Lower lobe of right lung (tissue), 2 donors: ENCODE data around the gene UROC1. TPM values are rescaled to one million over a fixed set of nuclear protein-coding genes. Genes with fewer than 3 reads are reported as not detected.
A peak's percentile ranks its signal among the peaks of the same experiment; 100 is the strongest.

ENCODE experiments used
- ATAC-seq, 2 donors: fragments of 200-7000 bp; cut with Tn5 transposase; one replicate each; pipeline ENCODE4 v1.9.1; 2020 to 2022; ENCODE audit warnings: mild to moderate bottlenecking in 2 of 2, moderate library complexity in 2 of 2
- DNase-seq: peaks from one replicate; pipeline ENCODE4 v3.0.0-alpha.2; 2020
- H3K27ac ChIP-seq: fragments of 200-600 bp; one replicate; pipeline ENCODE4 v1.8.0; 2022
- H3K27me3 ChIP-seq: fragments of 200-600 bp; one replicate; pipeline ENCODE4 v1.8.0; 2022; ENCODE audit warnings: low read depth
- H3K36me3 ChIP-seq: fragments of 200-600 bp; one replicate; pipeline ENCODE4 v1.8.0; 2022; ENCODE audit warnings: mild to moderate bottlenecking
- H3K4me1 ChIP-seq: fragments of 200-600 bp; one replicate; pipeline ENCODE4 v1.8.0; 2022
- H3K4me3 ChIP-seq: fragments of 200-600 bp; one replicate; pipeline ENCODE4 v1.8.0; 2022; ENCODE audit warnings: mild to moderate bottlenecking
- H3K9me3 ChIP-seq: fragments of 200-600 bp; one replicate; pipeline ENCODE4 v1.8.0; 2022
- CTCF ChIP-seq: fragments of 200-600 bp; IDR thresholded peaks from one replicate; pipeline ENCODE4 v1.8.0; 2022; ENCODE audit warnings: antibody characterized with exemption, mild to moderate bottlenecking
- intact Hi-C: fragments of 100-400 bp; cut with DNase I; formaldehyde crosslinking; loops from one replicate; pipeline ENCODE4 v1.11.0; 2022
- total RNA-seq: library from RNA; stranded (reverse); fragmentation: NEBNext Ultra II Directional; extraction: Animal tissue kit (Norgen Biotek cat#: 25700); gene quantifications from one replicate; pipeline ENCODE4 v1.2.1, GENCODE V29; 2021
- donor health status: DM: no; HTN: yes; CAD: no; lungs with severe emphysema.

UROC1 gene
- total RNA-seq, 1 donor from 2014 or later: not detected

GRCh38 chr3:126450744-126451143 lies 66.8 kb downstream of the UROC1 start:
- H3K4me1 ChIP-seq: no peaks in the 10 kb centered on the region
- ATAC-seq: peak in 1 of 2 donors; percentile 23
- H3K36me3 ChIP-seq: peaks cover 78% of the 10 kb centered on the region
- no peak for TF ChIP-seq CTCF
- H3K27me3 ChIP-seq: no peaks in the 10 kb centered on the region
- no peak overlapping the region for H3K27ac ChIP-seq
- intact Hi-C loops: no loop called here
- DNase-seq: no peak
- H3K4me3 ChIP-seq: no peak overlapping the region
- no peaks in the 10 kb centered on the region for H3K9me3 ChIP-seq

DNA sequence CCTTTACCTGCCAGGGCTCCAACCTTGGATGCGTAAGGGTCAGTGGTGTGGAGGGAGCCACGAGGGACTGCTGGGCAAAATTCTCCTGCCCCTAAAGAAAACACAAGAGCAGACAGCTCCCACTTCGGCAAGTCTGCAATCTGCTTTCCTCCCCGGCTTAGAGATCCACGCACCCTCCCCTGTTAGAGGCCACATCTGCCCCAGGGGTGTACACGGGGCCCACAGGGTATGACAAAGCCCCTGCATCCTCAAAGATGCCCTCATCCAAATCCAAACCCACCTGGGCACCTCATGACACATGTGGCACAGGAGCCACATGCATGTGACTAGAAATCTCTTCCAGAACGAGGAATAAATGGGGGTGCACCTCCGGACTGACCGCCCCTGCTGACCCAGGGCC lies 67.4 kb downstream of the UROC1 start:
- Histone ChIP-seq H3K27me3 (no peaks in the 10 kb centered on the region), H3K9me3 (no peaks in the 10 kb centered on the region), H3K4me1 (no peaks in the 10 kb centered on the region), H3K27ac (no peak overlapping the region), H3K36me3 (peaks cover 75% of the 10 kb centered on the region), H3K4me3 (no peak overlapping the region)
- no peak for DNase-seq
- TF ChIP-seq CTCF: no peak
- intact Hi-C loops: no loop called here
- peak in 1 of 2 donors; percentile 17 for ATAC-seq

GRCh38 chr3:126449621-126450051 lies 67.9 kb downstream of the UROC1 start:
- H3K27me3 ChIP-seq: no peaks in the 10 kb centered on the region
- no peaks in the 10 kb centered on the region for H3K4me1 ChIP-seq
- no peak for TF ChIP-seq CTCF
- H3K27ac ChIP-seq: no peak overlapping the region
- DNase-seq: no peak
- intact Hi-C loops: no loop called here
- ATAC-seq: no peak
- no peak overlapping the region for H3K4me3 ChIP-seq
- peaks cover 69% of the 10 kb centered on the region for H3K36me3 ChIP-seq
- H3K9me3 ChIP-seq: no peaks in the 10 kb centered on the region

GRCh38 chr3:126448893-126449180 lies 68.7 kb downstream of the UROC1 start:
- ATAC-seq (peak in 1 of 2 donors; percentile 16), DNase-seq (no peak)
- Histone ChIP-seq H3K9me3 (no peaks in the 10 kb centered on the region), H3K4me1 (no peaks in the 10 kb centered on the region), H3K27me3 (no peaks in the 10 kb centered on the region), H3K36me3 (peaks cover 63% of the 10 kb centered on the region), H3K4me3 (no peak overlapping the region), H3K27ac (no peak overlapping the region)
- intact Hi-C loops: no loop called here
- no peak for TF ChIP-seq CTCF

DNA sequence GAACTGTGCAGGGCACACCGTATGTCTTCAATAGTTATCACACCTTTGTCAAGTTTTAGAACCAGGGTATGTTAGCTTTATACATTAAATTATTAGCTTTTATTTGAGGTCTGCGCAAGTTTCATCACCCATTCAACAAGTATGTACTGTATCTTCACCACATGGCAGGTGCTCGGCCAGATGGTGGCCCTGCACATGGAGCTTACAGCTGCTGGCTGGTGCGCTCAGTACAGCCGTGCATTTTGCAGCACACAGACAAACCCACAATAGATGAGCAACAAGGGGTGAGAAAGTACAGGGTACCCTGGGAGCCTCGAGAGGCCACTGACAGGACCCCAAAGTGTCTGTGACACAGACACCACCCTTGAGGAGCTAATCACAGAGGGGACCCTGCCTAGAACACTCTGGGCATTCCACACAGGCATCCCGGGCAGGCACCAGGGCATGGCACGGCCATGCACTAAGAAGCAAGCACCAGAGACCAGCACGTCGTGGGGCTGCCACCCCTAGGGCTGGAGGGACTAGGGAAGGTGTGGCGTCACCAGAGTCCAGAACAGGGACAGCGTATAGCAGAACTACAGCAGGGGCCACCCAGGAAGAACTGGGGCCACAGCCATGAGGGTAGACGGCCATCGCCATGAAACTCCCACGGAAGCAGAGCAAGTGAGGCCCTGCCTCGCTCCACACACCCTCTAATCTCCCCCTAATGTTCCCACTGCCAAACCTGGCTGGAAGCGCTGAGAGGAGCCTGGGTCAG lies 69.3 kb downstream of the UROC1 start:
- intact Hi-C loops: no loop called here
- H3K9me3 ChIP-seq: no peaks in the 10 kb centered on the region
- no peak for DNase-seq
- peak in 1 of 2 donors; percentile 18 for ATAC-seq
- no peak for TF ChIP-seq CTCF
- no peak overlapping the region for H3K27ac ChIP-seq
- no peaks in the 10 kb centered on the region for H3K27me3 ChIP-seq
- no peaks in the 10 kb centered on the region for H3K4me1 ChIP-seq
- peaks cover 59% of the 10 kb centered on the region for H3K36me3 ChIP-seq
- H3K4me3 ChIP-seq: no peak overlapping the region
